CD4-positive, alpha-beta T cell (primary cell): ENCODE measurements around the gene TEDC1. TPM values are rescaled to one million over a fixed set of nuclear protein-coding genes. Genes with fewer than 3 reads are reported as not detected.

ENCODE experiments used
- ATAC-seq: fragments of 200-7000 bp; cut with Tn5 transposase; one replicate; pipeline ENCODE4 v1.10.0; 2022; ENCODE audit warnings: mild to moderate bottlenecking; ENCODE audit not compliant: poor library complexity
- CTCF ChIA-PET: fragments of 350-600 bp; sonication (Branson Sonifier 250); formaldehyde crosslinking; loops from one replicate; lab custom pipeline; 2021; ENCODE audit warnings: antibody characterized with exemption, inconsistent platforms; lab: Charles Lee
- POLR2A ChIA-PET: fragments of 350-600 bp; sonication (Branson Sonifier 250); formaldehyde crosslinking; loops from one replicate; lab custom pipeline; 2021; ENCODE audit warnings: antibody characterized with exemption, inconsistent platforms; lab: Charles Lee
- DNase-seq, 14 experiments: peaks; one replicate each; pipeline ENCODE4 v3.0.0-alpha.2; 2013 to 2020; ENCODE audit warnings: mixed read lengths in 2 of 14
- H3K27ac ChIP-seq, 2 donors: one replicate each; pipeline versions ENCODE4 v1.5.1 to v1.7.0; 2013; ENCODE audit warnings: low read length in 2 of 2, low read depth in 1 of 2, mild to moderate bottlenecking in 1 of 2
- H3K27me3 ChIP-seq, 2 experiments: 1 replicate in 1 of 2; 2 replicates in 1 of 2; pipeline versions ENCODE4 v1.6.1 to v1.7.0; 2013; ENCODE audit warnings: low read length in 2 of 2, control low read depth in 1 of 2, mild to moderate bottlenecking in 1 of 2, moderate library complexity in 1 of 2; ENCODE audit not compliant: insufficient read depth in 2 of 2, control insufficient read depth in 1 of 2
- H3K36me3 ChIP-seq: one replicate; pipeline ENCODE4 v1.6.1; 2013; ENCODE audit warnings: low read length, control low read depth; ENCODE audit not compliant: insufficient read depth
- H3K4me1 ChIP-seq: one replicate; pipeline ENCODE4 v1.6.1; 2013; ENCODE audit warnings: low read length, control low read depth; ENCODE audit not compliant: insufficient read depth
- H3K4me3 ChIP-seq: one replicate; pipeline ENCODE4 v1.5.1; 2013; ENCODE audit warnings: mild to moderate bottlenecking, low read length, moderate library complexity
- H3K9me3 ChIP-seq, 2 experiments: 1 replicate in 1 of 2; 2 replicates in 1 of 2; pipeline versions ENCODE4 v1.6.1 to v1.7.0; 2013; ENCODE audit warnings: low read length in 2 of 2, mild to moderate bottlenecking in 2 of 2, control low read depth in 1 of 2, moderate library complexity in 1 of 2; ENCODE audit not compliant: control insufficient read depth in 1 of 2, insufficient read depth in 1 of 2
- H3K27ac Mint-ChIP-seq: one replicate; pipeline ENCODE4 v1.8.0; 2020; ENCODE audit warnings: mixed read lengths
- H3K27me3 Mint-ChIP-seq: one replicate; pipeline ENCODE4 v1.8.0; 2021; ENCODE audit warnings: mixed read lengths
- H3K36me3 Mint-ChIP-seq: one replicate; pipeline ENCODE4 v1.8.0; 2021; ENCODE audit warnings: low read depth, mixed read lengths
- H3K4me1 Mint-ChIP-seq: one replicate; pipeline ENCODE4 v1.8.0; 2021; ENCODE audit warnings: low read depth, mixed read lengths
- H3K4me3 Mint-ChIP-seq: one replicate; pipeline ENCODE4 v1.8.0; 2020; ENCODE audit warnings: mild to moderate bottlenecking, mixed read lengths
- H3K9me3 Mint-ChIP-seq: one replicate; pipeline ENCODE4 v1.8.0; 2020; ENCODE audit warnings: mixed read lengths
- intact Hi-C, 2 experiments: fragments of 100-400 bp; cut with DNase I in 1 of 2; cut with micrococcal nuclease in 1 of 2; formaldehyde crosslinking; loops; one replicate each; pipeline versions ENCODE4 v1.15.1 to v1.9.0; 2023 to 2025; cut with DNase I, micrococcal nuclease
- total RNA-seq, 174 experiments: library from RNA in 2 of 174; stranded (reverse) in 2 of 174; gene quantifications; one replicate each; pipeline ENCODE4 v1.2.3 and lab custom pipeline; 2021 to 2026
- TF ChIP-seq, protein P1 (sequence below): fragments of 200-600 bp; IDR thresholded peaks from one replicate; pipeline ENCODE4 v1.8.0; 2022; ENCODE audit warnings: antibody characterized with exemption, mild to moderate bottlenecking

The TEDC1 gene
- total RNA-seq, 2 experiments from 2014 or later, result 102 to 108 TPM

DNA sequence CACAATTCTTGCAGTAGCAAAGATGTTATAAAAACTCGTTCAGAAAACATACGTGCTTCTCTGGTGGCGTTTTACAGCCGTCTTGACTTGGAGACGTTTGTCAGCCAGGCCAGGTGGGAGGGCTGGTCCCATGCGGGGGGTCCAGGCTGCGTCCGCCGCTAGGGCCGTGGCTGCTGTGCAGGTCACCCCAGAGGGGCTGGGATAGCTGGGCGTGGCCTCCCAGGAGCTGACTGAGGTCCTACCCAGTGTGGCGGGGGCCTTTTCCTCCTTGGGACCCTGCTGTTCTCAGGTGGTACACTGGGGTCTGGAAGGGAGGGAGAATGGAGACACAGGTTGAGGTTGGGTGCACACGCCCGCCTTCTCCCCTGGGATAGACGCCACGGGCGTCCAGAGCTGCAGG, 46.2 kb upstream of the TEDC1 start:
- peaks cover 12% of the 10 kb centered on the region for H3K36me3 Mint-ChIP-seq
- TF ChIP-seq, protein P1, sequence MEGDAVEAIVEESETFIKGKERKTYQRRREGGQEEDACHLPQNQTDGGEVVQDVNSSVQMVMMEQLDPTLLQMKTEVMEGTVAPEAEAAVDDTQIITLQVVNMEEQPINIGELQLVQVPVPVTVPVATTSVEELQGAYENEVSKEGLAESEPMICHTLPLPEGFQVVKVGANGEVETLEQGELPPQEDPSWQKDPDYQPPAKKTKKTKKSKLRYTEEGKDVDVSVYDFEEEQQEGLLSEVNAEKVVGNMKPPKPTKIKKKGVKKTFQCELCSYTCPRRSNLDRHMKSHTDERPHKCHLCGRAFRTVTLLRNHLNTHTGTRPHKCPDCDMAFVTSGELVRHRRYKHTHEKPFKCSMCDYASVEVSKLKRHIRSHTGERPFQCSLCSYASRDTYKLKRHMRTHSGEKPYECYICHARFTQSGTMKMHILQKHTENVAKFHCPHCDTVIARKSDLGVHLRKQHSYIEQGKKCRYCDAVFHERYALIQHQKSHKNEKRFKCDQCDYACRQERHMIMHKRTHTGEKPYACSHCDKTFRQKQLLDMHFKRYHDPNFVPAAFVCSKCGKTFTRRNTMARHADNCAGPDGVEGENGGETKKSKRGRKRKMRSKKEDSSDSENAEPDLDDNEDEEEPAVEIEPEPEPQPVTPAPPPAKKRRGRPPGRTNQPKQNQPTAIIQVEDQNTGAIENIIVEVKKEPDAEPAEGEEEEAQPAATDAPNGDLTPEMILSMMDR, result no peak
- DNase-seq (no peak), ATAC-seq (no peak)
- Histone ChIP-seq H3K27ac (no peak overlapping the region), H3K9me3 (no peaks in the 10 kb centered on the region), H3K27me3 (no peaks in the 10 kb centered on the region), H3K4me1 (peaks cover 7% of the 10 kb centered on the region), H3K36me3 (peaks cover 2% of the 10 kb centered on the region), H3K4me3 (no peak overlapping the region)
- H3K9me3 Mint-ChIP-seq, result no peaks in the 10 kb centered on the region
- ChIA-PET CTCF (no interaction called here), POLR2A (no interaction called here)
- no peak overlapping the region for H3K27ac Mint-ChIP-seq
- no peaks in the 10 kb centered on the region for H3K27me3 Mint-ChIP-seq
- H3K4me3 Mint-ChIP-seq, result no peak overlapping the region
- H3K4me1 Mint-ChIP-seq, result no peaks in the 10 kb centered on the region
- intact Hi-C loops, result no loop called here

DNA sequence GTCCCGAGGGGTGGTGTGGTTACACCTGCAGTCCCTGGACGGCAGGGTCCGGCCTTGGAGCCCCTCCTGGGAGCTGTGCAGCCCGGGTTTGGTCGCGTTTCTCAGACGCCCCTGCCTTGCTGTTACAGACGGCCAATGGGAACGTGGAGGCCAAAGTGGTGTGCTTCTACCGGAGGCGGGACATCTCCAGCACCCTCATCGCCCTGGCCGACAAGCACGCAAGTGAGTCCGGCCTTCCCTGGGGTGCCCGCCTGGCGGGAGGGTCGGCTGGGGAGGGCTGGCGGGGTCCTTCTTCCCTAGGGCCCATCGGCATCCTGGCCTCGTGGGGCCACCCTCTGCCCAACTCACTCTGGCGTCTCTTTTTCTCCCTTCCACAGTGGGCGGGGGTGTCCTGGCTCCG, 45.8 kb upstream of the TEDC1 start:
- no peak overlapping the region for H3K27ac Mint-ChIP-seq
- TF ChIP-seq, protein P1, result no peak
- ATAC-seq, result no peak
- H3K27me3 Mint-ChIP-seq, result no peaks in the 10 kb centered on the region
- H3K4me1 Mint-ChIP-seq, result no peaks in the 10 kb centered on the region
- Histone ChIP-seq H3K4me1 (peaks cover 7% of the 10 kb centered on the region), H3K4me3 (no peak overlapping the region), H3K27ac (no peak overlapping the region), H3K36me3 (peaks cover 5% of the 10 kb centered on the region), H3K27me3 (no peaks in the 10 kb centered on the region), H3K9me3 (no peaks in the 10 kb centered on the region)
- CTCF ChIA-PET, result no interaction called here
- H3K36me3 Mint-ChIP-seq, result peaks cover 12% of the 10 kb centered on the region
- DNase-seq, result no peak
- H3K4me3 Mint-ChIP-seq, result no peak overlapping the region
- no peaks in the 10 kb centered on the region for H3K9me3 Mint-ChIP-seq
- POLR2A ChIA-PET, result no interaction called here
- intact Hi-C loops, result no loop called here

DNA sequence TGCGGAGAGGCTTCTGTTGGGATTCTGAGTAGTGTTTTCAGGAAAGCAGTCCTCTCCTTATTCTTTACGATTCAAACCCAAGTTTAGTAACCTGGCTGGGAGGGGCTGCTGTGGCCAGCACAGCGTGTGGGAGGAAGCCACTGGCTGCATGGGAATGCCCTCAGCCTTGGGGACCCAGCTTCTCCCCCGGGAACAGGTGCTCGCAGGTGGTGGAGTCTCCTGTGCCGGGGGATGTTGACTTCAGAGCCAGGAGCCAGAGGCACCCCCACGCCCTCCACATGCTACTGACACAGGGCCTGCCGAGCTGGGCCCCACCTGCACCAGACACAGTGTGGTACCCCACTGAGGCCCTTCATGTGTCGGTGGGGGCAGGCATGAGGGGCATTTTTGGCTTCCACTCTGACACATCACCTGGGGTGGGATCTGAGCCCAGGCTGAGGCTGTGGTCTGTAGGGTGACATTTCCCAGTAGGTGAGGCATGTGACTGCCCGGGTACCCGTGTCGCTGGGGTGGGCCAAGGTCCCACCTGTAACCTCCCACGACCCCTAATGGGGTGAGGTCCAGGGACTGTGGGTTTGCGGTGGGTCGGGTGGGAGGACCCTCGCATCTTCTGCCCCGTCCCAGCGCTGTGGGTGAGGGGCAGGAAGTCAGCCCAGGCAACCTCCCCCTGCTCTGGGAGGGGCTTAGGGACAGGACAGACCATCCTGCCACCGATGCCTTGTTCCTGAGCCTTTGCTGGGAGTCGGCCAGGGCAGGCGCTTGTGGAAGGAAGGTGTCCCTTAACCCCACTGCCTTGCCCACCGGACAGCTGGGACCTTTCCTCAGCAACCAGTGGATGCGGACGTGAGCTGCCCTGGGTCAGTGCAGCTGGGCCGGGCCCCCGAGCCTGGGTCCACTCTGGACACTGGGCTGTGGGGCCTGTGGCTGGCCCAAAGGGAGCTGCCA, 44.9 kb upstream of the TEDC1 start:
- no peak for ATAC-seq
- no peak for DNase-seq
- TF ChIP-seq, protein P1, result no peak
- peaks cover 7% of the 10 kb centered on the region for H3K4me1 ChIP-seq
- H3K36me3 ChIP-seq, result peaks cover 12% of the 10 kb centered on the region
- Mint-ChIP-seq H3K9me3 (no peaks in the 10 kb centered on the region), H3K27ac (no peak overlapping the region), H3K4me3 (no peak overlapping the region), H3K27me3 (no peaks in the 10 kb centered on the region), H3K36me3 (peaks cover 12% of the 10 kb centered on the region), H3K4me1 (no peaks in the 10 kb centered on the region)
- CTCF ChIA-PET, result no interaction called here
- intact Hi-C loops, result no loop called here
- POLR2A ChIA-PET, result interaction anchor here (1.5 kb wide), 1 partner anchor 15 kb away, joined by 3 read pairs; no protein-coding TSS in a partner anchor
- no peak overlapping the region for H3K27ac ChIP-seq
- no peaks in the 10 kb centered on the region for H3K9me3 ChIP-seq
- H3K4me3 ChIP-seq, result no peak overlapping the region
- no peaks in the 10 kb centered on the region for H3K27me3 ChIP-seq
